Activated CD4-positive, alpha-beta memory T cell treated with anti-CD3 and anti-CD28 coated beads, Interleukin-2, amount 10 ng/mL, durations not matched to agents 7 days and 5 days (primary cell): ENCODE data around the gene LIMS1. TPM values are rescaled to one million over a fixed set of nuclear protein-coding genes. Genes with fewer than 3 reads are reported as not detected.

ENCODE experiments used
- CTCF ChIA-PET: fragments of 350-600 bp; sonication (Branson Sonifier 250); formaldehyde crosslinking; loops from one replicate; lab custom pipeline; 2021; ENCODE audit warnings: antibody characterized with exemption, inconsistent platforms; lab: Charles Lee
- POLR2A ChIA-PET: fragments of 350-600 bp; sonication (Branson Sonifier 250); formaldehyde crosslinking; loops from one replicate; lab custom pipeline; 2021; ENCODE audit warnings: antibody characterized with exemption; lab: Charles Lee
- DNase-seq: peaks from one replicate; pipeline ENCODE4 v3.0.0-alpha.2; 2020
- H3K27ac Mint-ChIP-seq: one replicate; pipeline ENCODE4 v1.8.0; 2021; ENCODE audit warnings: mild to moderate bottlenecking, mixed read lengths
- H3K27me3 Mint-ChIP-seq: one replicate; pipeline ENCODE4 v1.8.0; 2021; ENCODE audit warnings: mixed read lengths
- H3K36me3 Mint-ChIP-seq: one replicate; pipeline ENCODE4 v1.8.0; 2021; ENCODE audit warnings: low read depth, mixed read lengths
- H3K4me1 Mint-ChIP-seq: one replicate; pipeline ENCODE4 v1.8.0; 2021; ENCODE audit warnings: mixed read lengths
- H3K4me3 Mint-ChIP-seq: one replicate; pipeline ENCODE4 v1.8.0; 2021; ENCODE audit warnings: mild to moderate bottlenecking, mixed read lengths
- H3K9me3 Mint-ChIP-seq: one replicate; pipeline ENCODE4 v1.8.0; 2021; ENCODE audit warnings: mixed read lengths
- total RNA-seq, 2 experiments: library from RNA; stranded (reverse); gene quantifications; one replicate each; pipeline ENCODE4 v1.2.3, GENCODE V29; 2021

LIMS1 gene
- total RNA-seq, 2 experiments from 2014 or later: 129 to 136 TPM

DNA sequence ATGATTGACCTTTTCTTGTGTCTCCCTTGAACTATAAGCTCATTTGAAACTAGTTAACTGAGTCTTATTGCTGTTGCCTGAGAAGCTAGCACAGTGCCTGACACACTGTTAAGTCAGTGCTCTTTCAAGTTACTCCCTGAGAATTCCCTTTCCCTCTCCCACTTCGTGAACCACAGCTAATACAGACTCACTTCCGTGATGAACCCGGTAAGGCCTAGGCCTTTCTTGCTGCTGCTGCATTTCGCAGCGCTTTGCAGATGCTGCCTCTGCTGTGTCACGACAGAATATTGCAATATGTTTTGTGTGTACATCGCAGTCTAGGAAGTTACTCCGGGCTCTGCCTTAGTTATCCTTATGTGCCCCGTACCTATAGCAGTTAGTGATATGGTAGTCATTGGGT, 42.8 kb downstream of the LIMS1 start:
- Mint-ChIP-seq H3K4me1 (peaks cover 23% of the 10 kb centered on the region), H3K27ac (no peak overlapping the region), H3K27me3 (no peaks in the 10 kb centered on the region), H3K36me3 (no peaks in the 10 kb centered on the region), H3K4me3 (no peak overlapping the region), H3K9me3 (no peaks in the 10 kb centered on the region)
- CTCF ChIA-PET: interaction anchor here (2.0 kb wide), 1 partner anchor 10 kb away, joined by 5 read pairs; no protein-coding TSS in a partner anchor
- POLR2A ChIA-PET: no interaction called here
- DNase-seq: no peak

GRCh38 chr2:108579623-108580022, 45.4 kb downstream of the LIMS1 start:
- ChIA-PET POLR2A (no interaction called here), CTCF (no interaction called here)

GRCh38 chr2:108580050-108580449, 45.8 kb downstream of the LIMS1 start:
- H3K4me3 Mint-ChIP-seq: no peak overlapping the region
- H3K27me3 Mint-ChIP-seq: no peaks in the 10 kb centered on the region

More at GRCh38 chr2:108579623-108580022, 45.4 kb downstream of the LIMS1 start:
- H3K27ac Mint-ChIP-seq: no peak overlapping the region
- H3K4me3 Mint-ChIP-seq: no peak overlapping the region
- no peaks in the 10 kb centered on the region for H3K27me3 Mint-ChIP-seq
- H3K9me3 Mint-ChIP-seq: no peaks in the 10 kb centered on the region
- no peaks in the 10 kb centered on the region for H3K36me3 Mint-ChIP-seq
- peaks cover 33% of the 10 kb centered on the region for H3K4me1 Mint-ChIP-seq
- DNase-seq: no peak

GRCh38 chr2:108583903-108584520, 49.7 kb downstream of the LIMS1 start:
- H3K27me3 Mint-ChIP-seq: no peaks in the 10 kb centered on the region
- no peaks in the 10 kb centered on the region for H3K36me3 Mint-ChIP-seq
- DNase-seq: peak; percentile 65
- CTCF ChIA-PET: interaction anchor here (0.5 to 2.7 kb wide), 30 partner anchors 9 to 647 kb away, joined by 3 to 24 read pairs (median 6); partner anchors contain the start of gene GCC2
- peaks cover 45% of the 10 kb centered on the region for H3K4me1 Mint-ChIP-seq
- H3K9me3 Mint-ChIP-seq: no peaks in the 10 kb centered on the region
- POLR2A ChIA-PET: interaction anchor here (0.8 to 1.1 kb wide), 2 partner anchors 10 to 135 kb away, joined by 3 to 4 read pairs; partner anchors contain the start of gene GCC2
- no peak overlapping the region for H3K27ac Mint-ChIP-seq
- H3K4me3 Mint-ChIP-seq: no peak overlapping the region

More at GRCh38 chr2:108580050-108580449, 45.8 kb downstream of the LIMS1 start:
- Mint-ChIP-seq H3K9me3 (no peaks in the 10 kb centered on the region), H3K4me1 (peaks cover 32% of the 10 kb centered on the region), H3K36me3 (no peaks in the 10 kb centered on the region), H3K27ac (peak overlapping the region; percentile 78)
- ChIA-PET POLR2A (no interaction called here), CTCF (no interaction called here)
- DNase-seq: no peak

GRCh38 chr2:108585436-108585835, 51.2 kb downstream of the LIMS1 start:
- Mint-ChIP-seq H3K27ac (no peak overlapping the region), H3K4me3 (no peak overlapping the region), H3K9me3 (no peaks in the 10 kb centered on the region), H3K36me3 (no peaks in the 10 kb centered on the region), H3K27me3 (no peaks in the 10 kb centered on the region), H3K4me1 (peaks cover 47% of the 10 kb centered on the region)
- no peak for DNase-seq
- ChIA-PET CTCF (interaction anchor here (1.2 kb wide), 1 partner anchor 49 kb away, joined by 4 read pairs; no protein-coding TSS in a partner anchor), POLR2A (no interaction called here)

DNA sequence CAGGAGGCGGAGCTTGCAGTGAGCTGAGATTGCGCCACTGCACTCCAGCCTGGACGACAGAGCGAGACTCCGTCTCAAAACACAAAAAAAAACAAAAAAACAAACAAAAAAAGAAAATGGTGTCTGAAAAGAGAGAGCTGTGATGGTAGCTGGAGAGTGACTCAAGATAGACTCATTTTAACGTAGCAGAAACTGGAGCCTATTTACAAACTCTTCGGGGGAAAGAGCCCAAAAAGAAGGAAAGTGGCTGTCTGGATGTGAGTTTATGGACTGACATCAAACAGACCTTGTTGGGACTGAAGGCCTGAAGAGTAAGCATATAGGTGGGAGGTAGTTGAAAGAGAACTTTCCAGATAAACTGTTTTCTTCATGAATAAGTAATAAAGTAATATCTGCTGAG, 51.8 kb downstream of the LIMS1 start:
- H3K4me1 Mint-ChIP-seq: peaks cover 47% of the 10 kb centered on the region
- no peak for DNase-seq
- no peak overlapping the region for H3K27ac Mint-ChIP-seq
- H3K27me3 Mint-ChIP-seq: no peaks in the 10 kb centered on the region
- peaks cover 3% of the 10 kb centered on the region for H3K36me3 Mint-ChIP-seq
- no peak overlapping the region for H3K4me3 Mint-ChIP-seq
- ChIA-PET POLR2A (interaction anchor here (0.8 kb wide), 1 partner anchor 138 kb away, joined by 3 read pairs; no protein-coding TSS in a partner anchor), CTCF (interaction anchor here (1.6 kb wide), 1 partner anchor 50 kb away, joined by 6 read pairs; no protein-coding TSS in a partner anchor)
- H3K9me3 Mint-ChIP-seq: no peaks in the 10 kb centered on the region

DNA sequence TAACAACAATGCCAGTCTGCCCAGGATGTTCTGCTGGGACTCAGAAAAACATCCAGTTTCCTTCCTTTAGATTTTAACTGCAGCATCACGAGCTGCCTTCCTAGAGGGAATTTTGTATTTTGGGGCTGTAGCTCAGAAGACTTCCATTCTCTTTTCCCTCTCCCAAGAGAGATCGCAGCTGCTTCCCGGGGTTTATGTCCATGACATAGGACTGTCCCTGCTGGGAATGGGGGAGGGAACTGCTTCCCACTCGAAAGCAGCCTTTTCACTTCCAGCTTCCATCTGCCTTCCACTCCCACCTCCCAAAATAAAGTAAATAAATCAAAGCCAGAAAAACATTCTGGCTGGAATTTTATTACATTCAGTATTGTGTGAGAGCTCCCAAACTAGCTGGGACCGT, 52.4 kb downstream of the LIMS1 start:
- DNase-seq: no peak
- Mint-ChIP-seq H3K36me3 (peaks cover 4% of the 10 kb centered on the region), H3K27me3 (no peaks in the 10 kb centered on the region), H3K4me3 (no peak overlapping the region), H3K9me3 (no peaks in the 10 kb centered on the region), H3K27ac (no peak overlapping the region), H3K4me1 (peaks cover 44% of the 10 kb centered on the region)
- CTCF ChIA-PET: interaction anchor here (0.6 to 1.6 kb wide), 2 partner anchors 50 to 129 kb away, joined by 3 to 6 read pairs; no protein-coding TSS in a partner anchor
- POLR2A ChIA-PET: interaction anchor here (0.8 kb wide), 1 partner anchor 138 kb away, joined by 3 read pairs; no protein-coding TSS in a partner anchor

- ChIA-PET CTCF (interaction anchor here (0.8 to 1.6 kb wide), 3 partner anchors 49 to 158 kb away, joined by 3 to 6 read pairs (median 4); no protein-coding TSS in a partner anchor), POLR2A (no interaction called here)
- Mint-ChIP-seq H3K27ac (no peak overlapping the region), H3K36me3 (peaks cover 4% of the 10 kb centered on the region), H3K27me3 (no peaks in the 10 kb centered on the region), H3K9me3 (no peaks in the 10 kb centered on the region), H3K4me1 (peaks cover 46% of the 10 kb centered on the region), H3K4me3 (no peak overlapping the region)
- no peak for DNase-seq
Observed at GRCh38 chr2:108587621-108588020, 53.4 kb downstream of the LIMS1 start.

DNA sequence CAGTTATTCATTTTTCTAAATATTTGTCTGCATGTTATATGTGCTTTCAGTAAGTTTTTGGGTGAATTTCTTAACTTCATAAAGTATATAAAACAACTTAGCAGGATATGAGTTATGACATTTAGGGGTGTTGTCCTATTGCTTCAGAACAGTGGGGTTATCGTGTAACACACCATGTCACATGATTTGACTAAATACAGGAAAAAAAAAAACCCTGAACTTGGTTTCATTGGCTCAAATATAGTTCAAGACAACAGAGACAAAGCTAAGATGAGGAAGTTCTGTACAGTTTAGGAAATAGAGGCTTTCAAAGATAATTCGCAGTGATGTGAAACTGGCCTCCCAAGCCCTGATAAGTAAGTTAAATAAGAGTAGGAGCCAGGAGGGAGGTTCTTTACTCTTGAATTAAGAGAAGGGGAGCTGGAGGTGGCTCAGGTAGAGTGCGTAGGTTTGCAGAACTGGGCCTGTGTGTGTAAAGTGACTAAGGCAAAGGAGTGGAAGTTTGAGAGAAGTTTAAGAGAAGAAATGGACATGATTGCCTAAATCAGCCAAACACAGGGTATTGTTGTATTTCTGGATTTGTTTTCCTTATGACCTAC, 53.9 kb downstream of the LIMS1 start:
- no peak for DNase-seq
- POLR2A ChIA-PET: no interaction called here
- CTCF ChIA-PET: interaction anchor here (0.8 to 1.4 kb wide), 2 partner anchors 48 to 158 kb away, joined by 3 to 4 read pairs; no protein-coding TSS in a partner anchor
- Mint-ChIP-seq H3K27me3 (no peaks in the 10 kb centered on the region), H3K9me3 (no peaks in the 10 kb centered on the region), H3K4me1 (peaks cover 48% of the 10 kb centered on the region), H3K4me3 (no peak overlapping the region), H3K36me3 (peaks cover 4% of the 10 kb centered on the region), H3K27ac (peak overlapping the region; percentile 1)

DNA sequence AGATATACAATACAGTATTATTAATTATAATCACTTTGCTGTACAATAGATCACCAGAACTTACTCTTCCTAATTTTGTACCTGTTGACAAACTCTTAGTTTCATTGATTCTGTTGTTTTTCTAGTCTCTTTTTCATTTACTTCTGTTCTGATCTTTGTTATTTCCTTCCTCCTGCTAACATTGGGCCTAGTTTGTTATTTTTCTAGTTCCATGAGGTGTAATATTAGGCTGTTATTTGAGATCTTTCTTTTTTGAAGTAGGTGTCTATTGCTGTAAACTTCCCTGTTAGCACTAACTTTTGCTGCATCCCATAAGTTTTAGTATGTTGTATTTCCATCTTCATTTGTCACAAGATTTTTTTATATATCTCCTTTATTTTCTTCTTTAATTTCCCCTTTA, 55.1 kb downstream of the LIMS1 start:
- H3K4me3 Mint-ChIP-seq: no peak overlapping the region
- no peaks in the 10 kb centered on the region for H3K9me3 Mint-ChIP-seq
- peaks cover 53% of the 10 kb centered on the region for H3K4me1 Mint-ChIP-seq
- H3K27ac Mint-ChIP-seq: no peak overlapping the region
- CTCF ChIA-PET: no interaction called here
- POLR2A ChIA-PET: no interaction called here
- H3K36me3 Mint-ChIP-seq: peaks cover 4% of the 10 kb centered on the region
- DNase-seq: no peak
- no peaks in the 10 kb centered on the region for H3K27me3 Mint-ChIP-seq

- no peak for DNase-seq
- Mint-ChIP-seq H3K9me3 (no peaks in the 10 kb centered on the region), H3K4me3 (no peak overlapping the region), H3K36me3 (peaks cover 4% of the 10 kb centered on the region), H3K27me3 (no peaks in the 10 kb centered on the region), H3K27ac (no peak overlapping the region), H3K4me1 (peaks cover 54% of the 10 kb centered on the region)
- ChIA-PET CTCF (no interaction called here), POLR2A (no interaction called here)
Observed at GRCh38 chr2:108589781-108590180, 55.5 kb downstream of the LIMS1 start.

DNA sequence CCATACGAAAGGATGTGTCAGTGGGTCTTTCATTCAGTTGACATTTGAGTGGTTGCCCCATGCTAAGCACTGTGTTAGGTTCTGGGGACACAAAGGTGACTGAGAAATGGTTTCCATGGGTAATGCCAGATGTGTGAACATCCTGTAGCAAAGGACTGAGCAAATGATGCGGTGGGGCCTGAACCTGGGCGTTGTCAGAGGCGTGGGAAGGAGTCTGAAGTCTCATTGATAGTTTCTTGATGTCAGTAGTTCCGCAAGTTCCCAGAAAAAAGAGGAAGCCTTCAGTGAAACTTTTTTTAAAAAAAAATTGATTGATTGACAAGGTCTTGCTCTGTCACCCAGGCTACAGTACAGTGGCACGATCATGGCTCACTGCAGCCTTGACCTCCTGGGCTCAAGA, 56.9 kb downstream of the LIMS1 start:
- ChIA-PET CTCF (no interaction called here), POLR2A (no interaction called here)
- Mint-ChIP-seq H3K9me3 (no peaks in the 10 kb centered on the region), H3K4me3 (no peak overlapping the region), H3K36me3 (peaks cover 4% of the 10 kb centered on the region), H3K27me3 (no peaks in the 10 kb centered on the region), H3K27ac (no peak overlapping the region), H3K4me1 (peaks cover 63% of the 10 kb centered on the region)
- DNase-seq: no peak

DNA sequence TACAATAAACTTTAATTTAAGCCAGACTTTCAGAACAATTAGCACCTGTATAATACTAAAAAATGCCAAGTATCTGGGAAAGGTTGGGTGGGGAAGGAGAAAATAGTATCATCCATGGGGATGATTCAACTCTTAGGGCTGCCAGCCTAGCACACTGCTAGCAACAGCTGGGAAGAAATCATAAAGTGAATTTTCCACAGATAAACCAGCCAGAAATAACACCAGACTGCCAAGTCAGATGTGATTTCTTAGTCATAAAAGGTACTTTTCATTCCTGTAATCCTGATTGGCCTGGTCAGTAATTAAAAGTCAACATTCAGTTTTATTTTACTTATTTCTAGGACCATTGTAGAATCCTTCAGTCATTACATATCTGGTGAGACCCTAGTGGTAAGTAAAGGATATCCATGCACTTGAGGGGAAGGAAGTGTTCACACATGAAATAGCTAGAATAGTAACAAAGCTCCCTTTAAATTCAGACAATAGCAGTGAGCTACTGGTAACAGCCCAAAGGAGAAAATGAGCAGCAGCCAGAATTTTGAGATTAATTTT, 59.4 kb downstream of the LIMS1 start:
- no peak for DNase-seq
- no peaks in the 10 kb centered on the region for H3K27me3 Mint-ChIP-seq
- H3K9me3 Mint-ChIP-seq: no peaks in the 10 kb centered on the region
- POLR2A ChIA-PET: interaction anchor here (0.7 to 2.1 kb wide), 8 partner anchors 9 to 125 kb away, joined by 3 to 6 read pairs (median 5); partner anchors contain the start of gene RANBP2
- no peak overlapping the region for H3K4me3 Mint-ChIP-seq
- no peak overlapping the region for H3K27ac Mint-ChIP-seq
- peaks cover 4% of the 10 kb centered on the region for H3K36me3 Mint-ChIP-seq
- CTCF ChIA-PET: interaction anchor here (0.6 to 3.2 kb wide), 7 partner anchors 9 to 106 kb away, joined by 3 to 23 read pairs (median 4); no protein-coding TSS in a partner anchor
- H3K4me1 Mint-ChIP-seq: peaks cover 56% of the 10 kb centered on the region
